Gastroesophageal sphincter (tissue), 4 donors: ENCODE measurements around the gene LRRC8C. TPM values are rescaled to one million over a fixed set of nuclear protein-coding genes. Genes with fewer than 3 reads are reported as not detected.

Experiments used
- ATAC-seq: fragments of 150-250 bp; one replicate; pipeline ENCODE4 v1.9.1; 2016; ENCODE audit warnings: mild to moderate bottlenecking, moderate library complexity
- H3K27ac ChIP-seq, 4 donors: fragments of 200-600 bp; sonication (generic) in 3 of 4; 1 replicate in 3 of 4; 2 replicates in 1 of 4; pipeline ENCODE4 v1.5.1; 2016 to 2019
- H3K27me3 ChIP-seq: fragments of 200-600 bp; sonication (generic); one replicate; pipeline ENCODE4 v1.5.1; 2019
- H3K36me3 ChIP-seq, 2 donors: fragments of 200-600 bp; sonication (generic); one replicate each; pipeline ENCODE4 v1.5.1; 2019; ENCODE audit warnings: control low read depth in 1 of 2
- H3K4me1 ChIP-seq, 3 donors: fragments of 200-600 bp; sonication (generic); 1 replicate in 2 of 3; 2 replicates in 1 of 3; pipeline ENCODE4 v1.5.1; 2016 to 2019; ENCODE audit warnings: control low read depth in 2 of 3
- H3K4me3 ChIP-seq, 2 donors: fragments of 200-600 bp; sonication (generic); one replicate each; pipeline ENCODE4 v1.5.1; 2019; ENCODE audit warnings: mild to moderate bottlenecking in 1 of 2, moderate library complexity in 1 of 2
- H3K9me3 ChIP-seq, 3 donors: fragments of 200-600 bp; sonication (generic); one replicate each; pipeline ENCODE4 v1.5.1; 2017 to 2019; ENCODE audit warnings: control low read depth in 2 of 3
- EP300 ChIP-seq: sonication (generic); formaldehyde crosslinking; IDR thresholded peaks from one replicate; pipeline ENCODE4 v1.6.1; 2017; ENCODE audit warnings: antibody characterized with exemption, mild to moderate bottlenecking
- POLR2A ChIP-seq, 2 donors: fragments of 450-650 bp; IDR thresholded peaks; one replicate each; pipeline ENCODE4 v1.6.1; 2017; ENCODE audit warnings: antibody characterized with exemption in 2 of 2, mild to moderate bottlenecking in 2 of 2, moderate library complexity in 1 of 2
- POLR2AphosphoS5 ChIP-seq: sonication (generic); formaldehyde crosslinking; IDR thresholded peaks from one replicate; pipeline ENCODE4 v1.6.1; 2017; ENCODE audit warnings: antibody characterized with exemption
- WGBS, 2 donors: methylation state at CpG; one replicate each; pipeline ENCODE4 v1.1.5; 2018; ENCODE audit warnings: low coverage in 1 of 2; 5-methylcytosine and 5-hydroxymethylcytosine counted together
- total RNA-seq, 4 donors: library from RNA; depleted of rRNA; stranded (reverse); fragments of >200 nt; gene quantifications; one replicate each; pipeline ENCODE4 v1.1.0, GENCODE V29; 2016
- TF ChIP-seq, protein P1 (sequence below), 4 experiments: fragments of 200-600 bp in 2 of 4; fragments of 450-650 bp in 2 of 4; sonication (generic) in 1 of 4; IDR thresholded peaks; one replicate each; pipeline ENCODE4 v1.5.1; 2017 to 2019; ENCODE audit warnings: antibody characterized with exemption in 4 of 4, mild to moderate bottlenecking in 2 of 4, moderate library complexity in 2 of 4

The LRRC8C gene
- total RNA-seq, 4 donors from 2014 or later, result 5.4 to 9.6 (median 6.2) TPM

- no peaks in the 10 kb centered on the region for H3K4me1 ChIP-seq
- TF ChIP-seq, protein P1, sequence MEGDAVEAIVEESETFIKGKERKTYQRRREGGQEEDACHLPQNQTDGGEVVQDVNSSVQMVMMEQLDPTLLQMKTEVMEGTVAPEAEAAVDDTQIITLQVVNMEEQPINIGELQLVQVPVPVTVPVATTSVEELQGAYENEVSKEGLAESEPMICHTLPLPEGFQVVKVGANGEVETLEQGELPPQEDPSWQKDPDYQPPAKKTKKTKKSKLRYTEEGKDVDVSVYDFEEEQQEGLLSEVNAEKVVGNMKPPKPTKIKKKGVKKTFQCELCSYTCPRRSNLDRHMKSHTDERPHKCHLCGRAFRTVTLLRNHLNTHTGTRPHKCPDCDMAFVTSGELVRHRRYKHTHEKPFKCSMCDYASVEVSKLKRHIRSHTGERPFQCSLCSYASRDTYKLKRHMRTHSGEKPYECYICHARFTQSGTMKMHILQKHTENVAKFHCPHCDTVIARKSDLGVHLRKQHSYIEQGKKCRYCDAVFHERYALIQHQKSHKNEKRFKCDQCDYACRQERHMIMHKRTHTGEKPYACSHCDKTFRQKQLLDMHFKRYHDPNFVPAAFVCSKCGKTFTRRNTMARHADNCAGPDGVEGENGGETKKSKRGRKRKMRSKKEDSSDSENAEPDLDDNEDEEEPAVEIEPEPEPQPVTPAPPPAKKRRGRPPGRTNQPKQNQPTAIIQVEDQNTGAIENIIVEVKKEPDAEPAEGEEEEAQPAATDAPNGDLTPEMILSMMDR (IDR thresholded peaks at IDR 0.05), result no peak
- TF ChIP-seq EP300, result no peak
- no peak for TF ChIP-seq POLR2AphosphoS5
- no peak for TF ChIP-seq POLR2A (IDR thresholded peaks at IDR 0.05)
- no peaks in the 10 kb centered on the region for H3K36me3 ChIP-seq
- no peak overlapping the region for H3K4me3 ChIP-seq
- H3K27me3 ChIP-seq, result no peaks in the 10 kb centered on the region
- no peak for ATAC-seq
- no peaks in the 10 kb centered on the region for H3K9me3 ChIP-seq
- H3K27ac ChIP-seq, result no peak overlapping the region
- 29 to 70% methylated on average over 1 to 2 of the region's 2 CpGs for whole genome bisulfite sequencing, 2 donors
These were observed 15.9 kb upstream of the LRRC8C start for GRCh38 chr1:89616844-89617627.

- Histone ChIP-seq H3K27ac (no peak overlapping the region), H3K4me3 (no peak overlapping the region), H3K27me3 (no peaks in the 10 kb centered on the region), H3K9me3 (no peaks in the 10 kb centered on the region), H3K4me1 (no peaks in the 10 kb centered on the region), H3K36me3 (no peaks in the 10 kb centered on the region)
- WGBS, 2 donors, result 82 to 100% methylated on average over 3 of the region's 3 CpGs
- no peak for ATAC-seq
- TF ChIP-seq EP300 (no peak), POLR2AphosphoS5 (no peak)
- TF ChIP-seq, protein P1 (IDR thresholded peaks at IDR 0.05), result no peak
These were observed 12.3 kb upstream of the LRRC8C start for GRCh38 chr1:89620664-89621063.

DNA sequence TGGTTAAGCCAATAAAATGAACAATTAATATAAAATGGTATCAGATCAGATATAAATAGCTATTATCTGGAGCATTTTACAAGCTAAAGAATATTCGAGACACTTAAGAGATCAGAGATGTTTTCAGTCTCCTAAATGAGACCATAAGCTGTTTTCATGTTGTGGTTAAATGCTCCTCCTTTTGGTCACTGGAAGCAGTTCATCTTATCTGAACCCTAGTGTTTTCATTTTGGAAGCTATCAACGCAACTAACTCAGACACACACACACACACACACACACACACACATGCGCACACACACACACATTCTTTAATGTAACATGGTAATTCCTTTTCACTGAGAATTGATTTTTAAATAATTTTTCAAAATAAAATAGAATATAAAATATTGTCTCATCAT is 10.0 kb upstream of the LRRC8C start:
- WGBS, 2 donors, result 64 to 69% methylated on average over 3 of the region's 3 CpGs
- Histone ChIP-seq H3K27ac (no peak overlapping the region), H3K36me3 (no peaks in the 10 kb centered on the region), H3K4me1 (no peaks in the 10 kb centered on the region), H3K4me3 (no peak overlapping the region), H3K27me3 (no peaks in the 10 kb centered on the region), H3K9me3 (no peaks in the 10 kb centered on the region)
- no peak for ATAC-seq
- TF ChIP-seq EP300 (no peak), POLR2AphosphoS5 (no peak), POLR2A (IDR thresholded peaks at IDR 0.05) (no peak)
- TF ChIP-seq, protein P1 (IDR thresholded peaks at IDR 0.05), result no peak

- Histone ChIP-seq H3K27ac (no peak overlapping the region), H3K4me3 (no peak overlapping the region), H3K9me3 (no peaks in the 10 kb centered on the region), H3K36me3 (no peaks in the 10 kb centered on the region), H3K27me3 (no peaks in the 10 kb centered on the region), H3K4me1 (no peaks in the 10 kb centered on the region)
- 89% methylated on average over 1 of the region's 1 CpG; no CpG with 5 or more reads in 1 of the 2 donors for WGBS, 2 donors
- no peak for ATAC-seq
- TF ChIP-seq EP300, result no peak
- TF ChIP-seq POLR2A (IDR thresholded peaks at IDR 0.05), result no peak
- TF ChIP-seq POLR2AphosphoS5, result no peak
- TF ChIP-seq, protein P1 (IDR thresholded peaks at IDR 0.05), result no peak
These were observed 8.6 kb upstream of the LRRC8C start for GRCh38 chr1:89624314-89624713.

GRCh38 chr1:89624715-89625323 is 8.1 kb upstream of the LRRC8C start:
- H3K27ac ChIP-seq, result no peak overlapping the region
- WGBS, 2 donors, result 81% methylated on average over 3 to 4 of the region's 4 CpGs

More at GRCh38 chr1:89624715-89625323, 8.1 kb upstream of the LRRC8C start:
- H3K27me3 ChIP-seq, result no peaks in the 10 kb centered on the region
- ATAC-seq, result no peak
- no peaks in the 10 kb centered on the region for H3K4me1 ChIP-seq
- no peaks in the 10 kb centered on the region for H3K36me3 ChIP-seq
- H3K4me3 ChIP-seq, result no peak overlapping the region
- H3K9me3 ChIP-seq, result no peaks in the 10 kb centered on the region
- TF ChIP-seq, protein P1 (IDR thresholded peaks at IDR 0.05), result no peak
- TF ChIP-seq EP300 (no peak), POLR2A (IDR thresholded peaks at IDR 0.05) (no peak), POLR2AphosphoS5 (no peak)
